GM21526 (cell line): ENCODE results near the gene RBPJL.

Source experiments
- ATAC-seq: cut with Tn5 transposase; IDR thresholded peaks from one replicate; pipeline ENCODE4 v1.9.1; 2021; ENCODE audit warnings: moderate library complexity; ENCODE audit not compliant: unreplicated experiment, low FRiP score

The RBPJL gene

GRCh38 chr20:45358282-45359068, 51.8 kb downstream of the RBPJL start:
- no peak for ATAC-seq

- no peak for ATAC-seq
Measured at GRCh38 chr20:45359069-45359405, 52.4 kb downstream of the RBPJL start.

GRCh38 chr20:45359406-45360148, 52.9 kb downstream of the RBPJL start:
- ATAC-seq, result no peak

GRCh38 chr20:45361793-45362192, 55.2 kb downstream of the RBPJL start:
- no peak for ATAC-seq

GRCh38 chr20:45362804-45363610, 56.4 kb downstream of the RBPJL start, which contains the start of gene SYS1:
Gene SYS1, plus strand, starts transcription at chr20:45363156. Its CDS starts 376 bp downstream, at chr20:45363532.
- ATAC-seq, result peak; percentile 87

- ATAC-seq, result no peak
Measured at GRCh38 chr20:45363611-45364492, 57.2 kb downstream of the RBPJL start.

- ATAC-seq, result no peak
Measured at GRCh38 chr20:45365444-45365970, 58.9 kb downstream of the RBPJL start.

GRCh38 chr20:45366192-45366591, 59.6 kb downstream of the RBPJL start:
- no peak for ATAC-seq

GRCh38 chr20:45366631-45367030, 60.0 kb downstream of the RBPJL start:
- ATAC-seq, result no peak

- no peak for ATAC-seq
Measured at GRCh38 chr20:45367126-45367525, 60.5 kb downstream of the RBPJL start.
